Heart left ventricle (tissue), 16 donors: Measurements from ENCODE around the gene CAPS2. TPM values are rescaled to one million over a fixed set of nuclear protein-coding genes. Genes with fewer than 3 reads are reported as not detected.

Source experiments
- ATAC-seq, 4 donors: fragments of 200-7000 bp; cut with Tn5 transposase; one replicate each; pipeline ENCODE4 v1.9.1; 2020 to 2022; ENCODE audit warnings: moderate library complexity in 4 of 4, mild to moderate bottlenecking in 3 of 4, moderate number of reproducible peaks in 1 of 4
- DNase-seq, 5 donors: peaks; one replicate each; pipeline ENCODE4 v3.0.0-alpha.2; 2020
- H3K27ac ChIP-seq, 12 donors: fragments of 200-600 bp; sonication (generic) in 4 of 12; one replicate each; pipeline versions ENCODE4 v1.5.0 to v1.8.0; 2016 to 2022; ENCODE audit warnings: mild to moderate bottlenecking in 2 of 12
- H3K27me3 ChIP-seq, 9 donors: fragments of 200-600 bp; sonication (generic) in 2 of 9; one replicate each; pipeline versions ENCODE4 v1.5.1 to v1.8.0; 2016 to 2022; ENCODE audit warnings: mild to moderate bottlenecking in 3 of 9
- H3K36me3 ChIP-seq, 9 donors: fragments of 200-600 bp; sonication (generic) in 2 of 9; one replicate each; pipeline versions ENCODE4 v1.5.0 to v1.8.0; 2018 to 2022; ENCODE audit warnings: mild to moderate bottlenecking in 2 of 9
- H3K4me1 ChIP-seq, 12 donors: fragments of 200-600 bp; sonication (generic) in 4 of 12; one replicate each; pipeline versions ENCODE4 v1.5.0 to v1.8.0; 2016 to 2022; ENCODE audit warnings: mild to moderate bottlenecking in 3 of 12
- H3K4me3 ChIP-seq, 12 donors: fragments of 200-600 bp; sonication (generic) in 4 of 12; one replicate each; pipeline versions ENCODE4 v1.5.0 to v1.8.0; 2017 to 2022; ENCODE audit warnings: mild to moderate bottlenecking in 9 of 12, moderate library complexity in 4 of 12
- H3K9me3 ChIP-seq, 12 donors: fragments of 200-600 bp; sonication (generic) in 4 of 12; one replicate each; pipeline versions ENCODE4 v1.5.0 to v1.8.0; 2016 to 2022; ENCODE audit warnings: mild to moderate bottlenecking in 1 of 12
- POLR2A ChIP-seq, 2 donors: fragments of 450-650 bp; IDR thresholded peaks; one replicate each; pipeline ENCODE4 v1.6.1; 2017; ENCODE audit warnings: antibody characterized with exemption in 2 of 2, mild to moderate bottlenecking in 2 of 2, moderate library complexity in 2 of 2
- WGBS, 4 donors: extraction: QIAGEN DNeasy Blood & Tissue Kit in 2 of 4; methylation state at CpG; one replicate each; pipeline versions ENCODE4 v1.1.5 to v1.1.7; 2013 to 2018; 5-methylcytosine and 5-hydroxymethylcytosine counted together
- intact Hi-C, 10 donors: fragments of 100-400 bp; cut with DNase I; formaldehyde crosslinking; loops; one replicate each; pipeline versions ENCODE4 v1.11.1 to v1.14.2; 2022
- polyA plus RNA-seq, 2 donors: library from polyadenylated mRNA; stranded (reverse); fragments of 200-250 nt; gene quantifications; one replicate each; pipeline ENCODE4 v1.2.3, GENCODE V29; 2013
- total RNA-seq, 9 donors: library from RNA; depleted of rRNA in 2 of 9; stranded (reverse); fragments of >200 nt in 2 of 9; fragmentation: NEBNext Ultra II Directional in 3 of 9; extraction: Animal tissue kit (Norgen Biotek cat#: 25700) in 3 of 9; gene quantifications; one replicate each; pipeline versions ENCODE4 v1.1.0 to v1.2.4, GENCODE V29; 2016 to 2023
- TF ChIP-seq, protein P1 (sequence below), 12 donors: fragments of 200-600 bp; sonication (generic) in 4 of 12; IDR thresholded peaks; one replicate each; pipeline versions ENCODE4 v1.5.0 to v1.8.0; 2018 to 2022; ENCODE audit warnings: antibody characterized with exemption in 12 of 12, mild to moderate bottlenecking in 5 of 12
- donor health status: ischemic (EF 13 %, LVEDD 7.1; RV severe dilation, severe dysfunction).
- donor health status: healthy with polysubstance abuse.
- donor health status: DM: no; HTN: yes; CAD: no.
- donor health status: DM: no; HTN: no; CAD: no.
- donor health status: ischemic (EF 25% LVEDD 6.9; RV normal size, moderate dysfunction).
- donor health status: ischemic (EF 25% LVEDD 5.7; RV mildly dilated, moderate dysfunction).
- donor health status: healthy.
- donor health status: DM: yes; HTN: yes; CAD: no.
- donor health status: ischemic (EF 35%, LVEDD 5.7; RV mildly dilated, moderate dysfunction).
- donor health status: nonischemic (EF 11% LVEDD 7.7; RV severe dilation, severe dysfunction).
- donor health status: DM: yes; HTN: yes; CAD: no.
- donor health status: PGD.
- donor health status: ischemic (EF 29% LVEDD 5.4; RV normal size, mild dysfunction).
- donor health status: nonischemic (EF 23%, LVEDD 6.1; RV moderate dilation, normal function).

CAPS2 gene
- total and polyA plus RNA-seq, 11 donors: 2.4 to 21.6 (median 12.0) TPM

DNA sequence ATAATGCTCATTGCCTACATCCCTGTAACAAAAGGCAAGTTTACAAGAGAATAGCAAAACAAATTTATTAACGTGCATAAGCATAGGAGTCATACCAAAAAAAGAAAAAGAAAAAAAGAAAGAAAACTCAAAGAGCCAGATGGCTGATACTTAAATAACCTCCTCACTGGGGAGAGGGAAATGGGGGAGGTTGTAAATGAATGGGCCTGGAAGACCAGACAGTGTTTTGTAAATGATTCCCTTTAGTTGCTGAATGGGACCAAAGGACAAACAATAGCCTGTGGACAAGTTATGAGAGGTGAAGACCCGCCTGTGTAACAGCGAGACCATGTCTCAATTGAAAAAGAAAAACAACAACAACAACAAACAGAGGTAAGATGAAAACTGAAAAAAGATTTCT lies 35.3 kb downstream of the CAPS2 start:
- H3K27me3 ChIP-seq: no peaks in the 10 kb centered on the region
- WGBS, 4 donors: 59 to 70% (median 69%) methylated on average over 3 of the region's 3 CpGs

DNA sequence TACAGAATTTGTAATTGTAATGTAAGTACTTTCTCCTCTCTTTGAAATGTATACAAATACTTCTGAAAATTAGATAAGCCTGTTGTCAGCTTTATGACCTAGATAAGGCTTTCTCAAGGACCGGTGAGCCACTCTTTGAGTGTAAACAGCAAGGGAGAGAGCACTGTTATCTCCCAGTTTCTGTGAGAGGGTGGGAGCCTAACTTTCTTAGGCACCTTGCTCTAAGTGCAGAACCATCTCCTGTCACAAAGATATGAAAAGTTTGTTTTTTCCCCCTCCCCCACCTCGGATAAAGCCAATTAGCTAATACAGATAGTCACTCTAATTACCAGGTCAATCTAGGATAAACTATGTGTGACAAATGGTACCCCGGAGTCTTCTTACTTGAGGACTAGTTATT lies 35.8 kb downstream of the CAPS2 start:
- H3K9me3 ChIP-seq: no peaks in the 10 kb centered on the region
- no peaks in the 10 kb centered on the region for H3K27me3 ChIP-seq
- WGBS, 4 donors: 16 to 22% (median 20%) methylated on average over 3 of the region's 3 CpGs
- intact Hi-C loops: loop anchor here in 1 of 10 donors (10.0 kb wide), 1 partner anchor 490 kb away; no protein-coding TSS in a partner anchor
- no peaks in the 10 kb centered on the region for H3K4me1 ChIP-seq
- TF ChIP-seq, protein P1, sequence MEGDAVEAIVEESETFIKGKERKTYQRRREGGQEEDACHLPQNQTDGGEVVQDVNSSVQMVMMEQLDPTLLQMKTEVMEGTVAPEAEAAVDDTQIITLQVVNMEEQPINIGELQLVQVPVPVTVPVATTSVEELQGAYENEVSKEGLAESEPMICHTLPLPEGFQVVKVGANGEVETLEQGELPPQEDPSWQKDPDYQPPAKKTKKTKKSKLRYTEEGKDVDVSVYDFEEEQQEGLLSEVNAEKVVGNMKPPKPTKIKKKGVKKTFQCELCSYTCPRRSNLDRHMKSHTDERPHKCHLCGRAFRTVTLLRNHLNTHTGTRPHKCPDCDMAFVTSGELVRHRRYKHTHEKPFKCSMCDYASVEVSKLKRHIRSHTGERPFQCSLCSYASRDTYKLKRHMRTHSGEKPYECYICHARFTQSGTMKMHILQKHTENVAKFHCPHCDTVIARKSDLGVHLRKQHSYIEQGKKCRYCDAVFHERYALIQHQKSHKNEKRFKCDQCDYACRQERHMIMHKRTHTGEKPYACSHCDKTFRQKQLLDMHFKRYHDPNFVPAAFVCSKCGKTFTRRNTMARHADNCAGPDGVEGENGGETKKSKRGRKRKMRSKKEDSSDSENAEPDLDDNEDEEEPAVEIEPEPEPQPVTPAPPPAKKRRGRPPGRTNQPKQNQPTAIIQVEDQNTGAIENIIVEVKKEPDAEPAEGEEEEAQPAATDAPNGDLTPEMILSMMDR (IDR thresholded peaks at IDR 0.05): no peak
- TF ChIP-seq POLR2A (IDR thresholded peaks at IDR 0.05): no peak
- ATAC-seq: no peak
- H3K4me3 ChIP-seq: no peak overlapping the region
- no peak overlapping the region for H3K27ac ChIP-seq
- DNase-seq: no peak
- H3K36me3 ChIP-seq: peaks cover 0 to 6% (median 0%) of the 10 kb centered on the region in 9 donors

More for the DNA sequence above, 35.3 kb downstream of the CAPS2 start:
- H3K27ac ChIP-seq: no peak overlapping the region
- TF ChIP-seq, protein P1 (IDR thresholded peaks at IDR 0.05): no peak
- TF ChIP-seq POLR2A (IDR thresholded peaks at IDR 0.05): no peak
- no peak for ATAC-seq
- H3K4me1 ChIP-seq: no peaks in the 10 kb centered on the region
- no peaks in the 10 kb centered on the region for H3K9me3 ChIP-seq
- no peak overlapping the region for H3K4me3 ChIP-seq
- no peak for DNase-seq
- peaks cover 0 to 6% (median 0%) of the 10 kb centered on the region in 9 donors for H3K36me3 ChIP-seq
- intact Hi-C loops: loop anchor here in 1 of 10 donors (10.0 kb wide), 1 partner anchor 490 kb away; no protein-coding TSS in a partner anchor

DNA sequence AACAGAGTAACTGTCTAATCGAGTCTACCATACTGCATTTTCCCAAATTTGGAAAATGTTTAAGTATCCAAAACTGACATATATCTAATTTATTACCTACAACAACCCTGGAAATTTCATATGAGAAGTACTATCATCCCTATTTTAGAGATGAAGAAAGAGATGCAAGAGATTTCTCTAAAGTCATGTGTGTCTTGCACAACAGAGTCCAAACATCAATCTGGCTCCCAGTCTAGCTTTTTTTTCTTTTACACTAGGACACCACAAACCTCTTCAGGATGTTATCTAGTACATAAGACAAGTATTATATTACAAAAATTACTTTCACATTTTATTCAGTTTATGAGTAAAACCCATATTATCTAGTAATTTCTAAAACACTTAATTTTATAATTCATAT lies 39.1 kb downstream of the CAPS2 start:
- no peak for TF ChIP-seq POLR2A (IDR thresholded peaks at IDR 0.05)
- TF ChIP-seq, protein P1 (IDR thresholded peaks at IDR 0.05): no peak

DNA sequence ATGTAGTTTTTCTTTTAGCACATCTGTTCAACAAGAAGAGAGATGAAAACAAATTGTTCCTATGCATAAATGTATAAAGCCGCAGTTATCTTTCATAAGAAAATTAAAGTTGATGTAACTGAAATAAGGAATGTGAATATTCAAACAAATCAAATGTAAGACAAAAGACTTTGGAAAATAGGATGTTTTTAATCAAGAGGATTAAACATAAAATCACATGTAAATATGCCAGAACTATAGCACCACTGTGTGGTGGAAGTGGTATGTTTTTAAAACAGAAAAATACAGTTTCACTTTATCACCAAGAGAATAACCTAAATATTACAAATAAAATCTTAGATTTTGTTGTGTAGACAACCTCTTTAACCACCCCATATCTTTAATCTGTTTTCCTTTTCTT lies 40.4 kb downstream of the CAPS2 start:
- Histone ChIP-seq H3K36me3 (peaks cover 0 to 3% (median 0%) of the 10 kb centered on the region in 9 donors), H3K9me3 (no peaks in the 10 kb centered on the region), H3K27ac (no peak overlapping the region), H3K27me3 (no peaks in the 10 kb centered on the region), H3K4me3 (no peak overlapping the region), H3K4me1 (no peaks in the 10 kb centered on the region)
- 82 to 90% (median 83%) methylated on average over 1 of the region's 1 CpG for WGBS, 4 donors
- ATAC-seq (no peak), DNase-seq (no peak)
- intact Hi-C loops: loop anchor here in 2 of 10 donors (10.0 kb wide), 2 partner anchors 485 to 595 kb away; no protein-coding TSS in a partner anchor
- no peak for TF ChIP-seq POLR2A (IDR thresholded peaks at IDR 0.05)
- TF ChIP-seq, protein P1 (IDR thresholded peaks at IDR 0.05): peak in 3 of 12 donors; percentile 20 to 32 (median 20)

More for the DNA sequence above, 39.1 kb downstream of the CAPS2 start:
- no peak overlapping the region for H3K27ac ChIP-seq
- no peaks in the 10 kb centered on the region for H3K4me1 ChIP-seq
- no peaks in the 10 kb centered on the region for H3K27me3 ChIP-seq
- no peak for ATAC-seq
- DNase-seq: no peak
- no peak overlapping the region for H3K4me3 ChIP-seq
- peaks cover 0 to 3% (median 0%) of the 10 kb centered on the region in 9 donors for H3K36me3 ChIP-seq
- no peaks in the 10 kb centered on the region for H3K9me3 ChIP-seq
- WGBS, 4 donors: 88 to 93% (median 92%) methylated on average over 1 of the region's 1 CpG
- intact Hi-C loops: loop anchor here in 1 of 10 donors (10.0 kb wide), 1 partner anchor 486 kb away; no protein-coding TSS in a partner anchor
